ENCODE results near the gene GALNTL6. TPM values are rescaled to one million over a fixed set of nuclear protein-coding genes. Genes with fewer than 3 reads are reported as not detected.
"Not testable (repeated sequence)": the region's sequence is repeated elsewhere in the genome, so short reads cannot be mapped to it uniquely, and the experiment has no call there.

The GALNTL6 gene
- polyA plus RNA-seq, 4 donors, result 0.30 to 0.45 (median 0.31) TPM; not detected in 1

GRCh38 chr4:172912468-172912867, 1099.3 kb downstream of the GALNTL6 start:
- DNase-seq; FAIRE-seq; H3K27ac ChIP-seq (ENCODE audit: low read depth in 1 of 3, low read length in 2 of 3); H3K36me3 ChIP-seq (ENCODE audit: control insufficient read depth in 3 of 3, insufficient read depth in 2 of 3, low read depth in 1 of 3, low read length in 3 of 3); H3K4me1 ChIP-seq (ENCODE audit: control insufficient read depth in 3 of 3, insufficient read depth in 2 of 3, low read depth in 1 of 3, low read length in 2 of 3); H3K9me3 ChIP-seq (ENCODE audit: control insufficient read depth in 2 of 2, insufficient read depth in 1 of 2, low read depth in 1 of 2, low read length in 1 of 2); H3K4me3 ChIP-seq (ENCODE audit: low read depth in 1 of 3, low read length in 3 of 3); H3K27me3 ChIP-seq (ENCODE audit: control insufficient read depth in 3 of 3, insufficient read depth in 3 of 3, low read length in 3 of 3): not testable (repeated sequence)
- WGBS, 3 donors, result 89 to 93% (median 92%) methylated on average over 8 of the region's 8 CpGs

- H3K4me3 ChIP-seq (ENCODE audit: low read depth in 1 of 3, low read length in 3 of 3); H3K9me3 ChIP-seq (ENCODE audit: control insufficient read depth in 2 of 2, insufficient read depth in 1 of 2, low read depth in 1 of 2, low read length in 1 of 2); H3K27me3 ChIP-seq (ENCODE audit: control insufficient read depth in 3 of 3, insufficient read depth in 3 of 3, low read length in 3 of 3); FAIRE-seq; H3K4me1 ChIP-seq (ENCODE audit: control insufficient read depth in 3 of 3, insufficient read depth in 2 of 3, low read depth in 1 of 3, low read length in 2 of 3); DNase-seq; H3K27ac ChIP-seq (ENCODE audit: low read depth in 1 of 3, low read length in 2 of 3); H3K36me3 ChIP-seq (ENCODE audit: control insufficient read depth in 3 of 3, insufficient read depth in 2 of 3, low read depth in 1 of 3, low read length in 3 of 3): not testable (repeated sequence)
- WGBS, 3 donors, result 85 to 90% (median 85%) methylated on average over 3 of the region's 3 CpGs
These were observed 1104.2 kb downstream of the GALNTL6 start for GRCh38 chr4:172917403-172917802.

GRCh38 chr4:172919269-172919668, 1106.1 kb downstream of the GALNTL6 start:
- peaks cover 0 to 4% of the 10 kb centered on the region in 2 donors for H3K9me3 ChIP-seq (ENCODE audit: control insufficient read depth in 2 of 2, insufficient read depth in 1 of 2, low read depth in 1 of 2, low read length in 1 of 2)
- no peaks in the 10 kb centered on the region for H3K36me3 ChIP-seq (ENCODE audit: control insufficient read depth in 3 of 3, insufficient read depth in 2 of 3, low read depth in 1 of 3, low read length in 3 of 3)
- WGBS, 3 donors, result 94 to 98% (median 98%) methylated on average over 5 of the region's 5 CpGs
- H3K27ac ChIP-seq (ENCODE audit: low read depth in 1 of 3, low read length in 2 of 3), result no peak overlapping the region
- FAIRE-seq (no peak), DNase-seq (no peak)
- H3K4me3 ChIP-seq (ENCODE audit: low read depth in 1 of 3, low read length in 3 of 3), result no peak overlapping the region
- no peaks in the 10 kb centered on the region for H3K27me3 ChIP-seq (ENCODE audit: control insufficient read depth in 3 of 3, insufficient read depth in 3 of 3, low read length in 3 of 3)
- H3K4me1 ChIP-seq (ENCODE audit: control insufficient read depth in 3 of 3, insufficient read depth in 2 of 3, low read depth in 1 of 3, low read length in 2 of 3), result no peaks in the 10 kb centered on the region

GRCh38 chr4:172927096-172927814, 1114.1 kb downstream of the GALNTL6 start:
- H3K27me3 ChIP-seq (ENCODE audit: control insufficient read depth in 3 of 3, insufficient read depth in 3 of 3, low read length in 3 of 3), result no peaks in the 10 kb centered on the region
- H3K9me3 ChIP-seq (ENCODE audit: control insufficient read depth in 2 of 2, insufficient read depth in 1 of 2, low read depth in 1 of 2, low read length in 1 of 2), result peaks cover 0 to 5% of the 10 kb centered on the region in 2 donors
- H3K27ac ChIP-seq (ENCODE audit: low read depth in 1 of 3, low read length in 2 of 3), result no peak overlapping the region
- no peaks in the 10 kb centered on the region for H3K36me3 ChIP-seq (ENCODE audit: control insufficient read depth in 3 of 3, insufficient read depth in 2 of 3, low read depth in 1 of 3, low read length in 3 of 3)
- DNase-seq (peak; percentile 5 to 73), FAIRE-seq (no peak)
- no peak overlapping the region for H3K4me3 ChIP-seq (ENCODE audit: low read depth in 1 of 3, low read length in 3 of 3)
- WGBS, 3 donors, result 46 to 62% (median 61%) methylated on average over 5 of the region's 5 CpGs
- no peaks in the 10 kb centered on the region for H3K4me1 ChIP-seq (ENCODE audit: control insufficient read depth in 3 of 3, insufficient read depth in 2 of 3, low read depth in 1 of 3, low read length in 2 of 3)

GRCh38 chr4:172928347-172928746, 1115.1 kb downstream of the GALNTL6 start:
- Histone ChIP-seq H3K9me3 (ENCODE audit: control insufficient read depth in 2 of 2, insufficient read depth in 1 of 2, low read depth in 1 of 2, low read length in 1 of 2) (peaks cover 0 to 5% of the 10 kb centered on the region in 2 donors), H3K4me3 (ENCODE audit: low read depth in 1 of 3, low read length in 3 of 3) (no peak overlapping the region), H3K27me3 (ENCODE audit: control insufficient read depth in 3 of 3, insufficient read depth in 3 of 3, low read length in 3 of 3) (no peaks in the 10 kb centered on the region), H3K4me1 (ENCODE audit: control insufficient read depth in 3 of 3, insufficient read depth in 2 of 3, low read depth in 1 of 3, low read length in 2 of 3) (no peaks in the 10 kb centered on the region), H3K27ac (ENCODE audit: low read depth in 1 of 3, low read length in 2 of 3) (no peak overlapping the region), H3K36me3 (ENCODE audit: control insufficient read depth in 3 of 3, insufficient read depth in 2 of 3, low read depth in 1 of 3, low read length in 3 of 3) (no peaks in the 10 kb centered on the region)
- FAIRE-seq (no peak), DNase-seq (no peak)

- Histone ChIP-seq H3K27ac (ENCODE audit: low read depth in 1 of 3, low read length in 2 of 3) (no peak overlapping the region), H3K36me3 (ENCODE audit: control insufficient read depth in 3 of 3, insufficient read depth in 2 of 3, low read depth in 1 of 3, low read length in 3 of 3) (no peaks in the 10 kb centered on the region), H3K4me3 (ENCODE audit: low read depth in 1 of 3, low read length in 3 of 3) (no peak overlapping the region), H3K27me3 (ENCODE audit: control insufficient read depth in 3 of 3, insufficient read depth in 3 of 3, low read length in 3 of 3) (no peaks in the 10 kb centered on the region), H3K4me1 (ENCODE audit: control insufficient read depth in 3 of 3, insufficient read depth in 2 of 3, low read depth in 1 of 3, low read length in 2 of 3) (no peaks in the 10 kb centered on the region), H3K9me3 (ENCODE audit: control insufficient read depth in 2 of 2, insufficient read depth in 1 of 2, low read depth in 1 of 2, low read length in 1 of 2) (no peaks in the 10 kb centered on the region)
- FAIRE-seq, result no peak
- no peak for DNase-seq
- 57 to 67% (median 58%) methylated on average over 6 of the region's 6 CpGs for WGBS, 3 donors
These were observed 1125.0 kb downstream of the GALNTL6 start for GRCh38 chr4:172938072-172938829.

GRCh38 chr4:172938870-172939269, 1125.7 kb downstream of the GALNTL6 start:
- no peaks in the 10 kb centered on the region for H3K36me3 ChIP-seq (ENCODE audit: control insufficient read depth in 3 of 3, insufficient read depth in 2 of 3, low read depth in 1 of 3, low read length in 3 of 3)
- no peaks in the 10 kb centered on the region for H3K4me1 ChIP-seq (ENCODE audit: control insufficient read depth in 3 of 3, insufficient read depth in 2 of 3, low read depth in 1 of 3, low read length in 2 of 3)
- no peaks in the 10 kb centered on the region for H3K9me3 ChIP-seq (ENCODE audit: control insufficient read depth in 2 of 2, insufficient read depth in 1 of 2, low read depth in 1 of 2, low read length in 1 of 2)
- no peak overlapping the region for H3K27ac ChIP-seq (ENCODE audit: low read depth in 1 of 3, low read length in 2 of 3)
- H3K4me3 ChIP-seq (ENCODE audit: low read depth in 1 of 3, low read length in 3 of 3), result no peak overlapping the region
- 92 to 100% (median 100%) methylated on average over 1 of the region's 1 CpG for WGBS, 3 donors
- DNase-seq, result no peak
- no peaks in the 10 kb centered on the region for H3K27me3 ChIP-seq (ENCODE audit: control insufficient read depth in 3 of 3, insufficient read depth in 3 of 3, low read length in 3 of 3)
- no peak for FAIRE-seq

- Histone ChIP-seq H3K9me3 (ENCODE audit: control insufficient read depth in 2 of 2, insufficient read depth in 1 of 2, low read depth in 1 of 2, low read length in 1 of 2) (no peaks in the 10 kb centered on the region), H3K27me3 (ENCODE audit: control insufficient read depth in 3 of 3, insufficient read depth in 3 of 3, low read length in 3 of 3) (no peaks in the 10 kb centered on the region), H3K27ac (ENCODE audit: low read depth in 1 of 3, low read length in 2 of 3) (no peak overlapping the region), H3K4me3 (ENCODE audit: low read depth in 1 of 3, low read length in 3 of 3) (no peak overlapping the region), H3K4me1 (ENCODE audit: control insufficient read depth in 3 of 3, insufficient read depth in 2 of 3, low read depth in 1 of 3, low read length in 2 of 3) (no peaks in the 10 kb centered on the region), H3K36me3 (ENCODE audit: control insufficient read depth in 3 of 3, insufficient read depth in 2 of 3, low read depth in 1 of 3, low read length in 3 of 3) (no peaks in the 10 kb centered on the region)
- 17 to 59% (median 19%) methylated on average over 3 of the region's 3 CpGs for WGBS, 3 donors
- FAIRE-seq (no peak), DNase-seq (peak in 1 of 2 donors; percentile 26)
These were observed 1129.6 kb downstream of the GALNTL6 start for GRCh38 chr4:172942840-172943239.

Data from small intestine (tissue), 7 donors.